ENCODE data around the gene TMED9.
A peak's percentile ranks its signal among the peaks of the same experiment; 100 is the strongest.
"Not testable (repeated sequence)": the region's sequence is repeated elsewhere in the genome, so short reads cannot be mapped to it uniquely, and the experiment has no call there.

The TMED9 gene

GRCh38 chr5:177607115-177607451, 15.1 kb downstream of the TMED9 start:
- no peak for DNase-seq

DNA sequence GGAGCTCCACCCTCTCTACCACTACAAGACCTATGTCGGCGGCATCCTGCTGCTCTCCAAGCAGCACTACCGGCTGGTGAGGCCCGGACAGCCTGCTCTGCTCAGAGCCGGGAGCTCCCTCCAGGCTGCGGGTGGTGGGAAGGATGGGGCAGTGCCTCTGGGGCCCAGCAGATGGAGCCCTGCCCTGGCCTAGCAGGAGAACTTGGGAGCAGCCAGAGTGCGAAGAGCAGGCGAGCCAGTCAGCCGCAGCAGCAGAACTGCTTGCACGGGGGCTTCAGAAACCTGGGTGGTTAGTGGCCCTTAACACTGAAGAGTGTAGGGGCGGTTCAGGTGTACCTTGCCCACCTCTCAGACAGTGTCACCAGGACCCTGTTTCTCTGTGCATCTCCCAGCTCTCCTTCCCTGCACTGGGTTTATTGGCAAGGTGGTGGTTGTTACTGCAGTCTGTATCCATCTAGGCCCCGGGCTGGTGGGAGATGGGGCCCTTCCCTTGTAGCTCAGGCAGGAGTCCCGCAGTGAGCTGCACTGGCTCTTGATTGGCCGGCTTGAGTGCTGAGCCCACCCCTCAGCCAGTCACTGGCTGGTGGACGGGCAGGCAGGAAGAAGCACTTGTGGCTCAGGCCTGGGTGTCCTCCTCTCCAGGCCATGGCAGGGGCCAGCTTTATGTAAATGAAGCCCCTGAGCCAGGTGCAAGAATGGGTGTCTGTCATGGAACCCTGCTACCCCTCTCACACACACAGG, 15.6 kb downstream of the TMED9 start:
- peak; percentile 52 for DNase-seq

DNA sequence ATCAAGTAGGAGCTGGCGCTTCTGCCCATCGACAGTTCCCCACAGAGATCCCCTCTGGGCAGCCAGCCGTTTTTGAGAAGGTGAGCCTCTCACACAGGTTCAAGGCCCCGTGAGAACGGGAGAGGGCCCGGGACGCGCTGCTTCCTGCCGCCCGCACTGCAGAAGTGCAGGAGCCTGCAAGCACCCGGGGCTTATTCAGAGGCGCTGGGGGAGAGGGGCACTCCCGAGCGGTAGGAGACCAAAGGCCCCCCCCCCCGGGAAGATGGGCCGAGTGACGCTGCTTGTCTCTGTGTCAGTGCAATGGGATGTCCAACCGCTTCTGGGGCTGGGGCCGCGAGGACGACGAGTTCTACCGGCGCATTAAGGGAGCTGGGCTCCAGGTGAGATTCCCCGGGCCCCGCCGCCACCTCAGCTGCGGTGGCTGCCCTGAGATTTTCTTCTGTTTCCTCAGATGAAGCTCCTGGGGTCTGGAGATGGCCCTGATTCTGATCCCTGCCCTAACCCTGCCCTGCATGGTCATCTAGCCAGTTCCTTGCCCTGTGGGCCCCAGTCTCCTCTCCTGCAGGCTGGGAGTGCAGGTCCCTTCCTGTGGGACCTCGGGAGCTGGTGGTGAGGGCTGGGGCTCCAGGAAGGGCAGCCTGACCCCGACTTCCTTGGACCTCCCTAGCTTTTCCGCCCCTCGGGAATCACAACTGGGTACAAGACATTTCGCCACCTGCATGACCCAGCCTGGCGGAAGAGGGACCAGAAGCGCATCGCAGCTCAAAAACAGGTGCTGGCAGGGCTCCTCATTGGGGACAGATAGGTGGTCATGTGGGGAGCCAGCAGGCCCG, 16.5 kb downstream of the TMED9 start:
- no peak for DNase-seq

- no peak for DNase-seq
Measured at GRCh38 chr5:177609076-177610059, 17.4 kb downstream of the TMED9 start.

DNA sequence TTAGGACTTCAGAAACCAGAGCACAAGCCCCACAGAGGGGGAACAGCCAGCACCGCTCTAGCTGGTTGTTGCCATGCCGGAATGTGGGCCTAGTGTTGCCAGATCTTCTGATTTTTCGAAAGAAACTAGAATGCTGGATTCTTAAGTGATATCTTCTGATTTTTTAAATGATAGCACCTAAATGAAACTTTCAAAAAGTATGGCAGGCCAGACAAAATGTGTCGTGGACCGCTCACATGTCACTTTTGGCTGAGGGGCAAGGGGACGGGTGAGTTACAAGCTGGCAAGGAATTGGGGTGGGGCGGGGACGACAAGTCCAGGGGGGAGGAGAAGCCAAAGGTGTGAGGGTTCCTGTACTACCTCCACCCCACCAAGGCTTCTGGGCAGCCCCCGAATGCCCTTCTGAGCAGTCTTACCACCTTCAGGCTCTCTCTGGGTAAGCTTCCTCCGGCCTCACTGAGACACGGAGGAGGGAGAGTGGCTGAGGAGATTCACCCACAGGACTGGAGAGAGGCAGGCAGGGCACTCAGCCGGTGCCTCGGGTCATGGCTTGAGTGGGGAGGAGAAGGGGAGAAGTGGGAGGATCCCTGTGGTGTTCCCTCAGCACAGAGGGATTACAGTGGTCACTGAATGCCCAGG, 18.2 kb downstream of the TMED9 start:
- DNase-seq = no peak

GRCh38 chr5:177610770-177611445, 18.9 kb downstream of the TMED9 start:
- DNase-seq = no peak

- DNase-seq = no peak
Measured at GRCh38 chr5:177611446-177612214, 19.6 kb downstream of the TMED9 start.

- no peak for DNase-seq
Measured at GRCh38 chr5:177612215-177612673, 20.2 kb downstream of the TMED9 start.

GRCh38 chr5:177620560-177620959, 28.6 kb downstream of the TMED9 start:
- no peak for DNase-seq

- not testable (repeated sequence) for DNase-seq
Measured at GRCh38 chr5:177624172-177624571, 32.2 kb downstream of the TMED9 start.

GRCh38 chr5:177630186-177630585, 38.2 kb downstream of the TMED9 start:
- not testable (repeated sequence) for DNase-seq

DNA sequence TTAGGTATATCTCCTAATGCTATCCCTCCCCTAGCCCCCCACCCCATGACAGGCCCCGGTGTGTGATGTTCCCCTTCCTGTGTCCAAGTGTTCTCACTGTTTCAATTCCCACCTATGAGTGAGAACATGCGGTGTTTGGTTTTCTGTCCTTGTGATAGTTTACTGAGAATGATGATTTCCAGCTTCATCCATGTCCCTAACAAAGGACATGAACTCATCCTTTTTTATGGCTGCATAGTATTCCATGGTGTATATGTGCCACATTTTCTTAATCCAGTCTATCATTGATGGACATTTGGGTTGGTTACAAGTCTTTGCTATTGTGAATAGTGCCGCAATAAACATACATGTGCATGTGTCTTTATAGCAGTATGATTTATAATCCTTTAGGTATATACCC, 42.9 kb downstream of the TMED9 start:
- not testable (repeated sequence) for DNase-seq

DNA sequence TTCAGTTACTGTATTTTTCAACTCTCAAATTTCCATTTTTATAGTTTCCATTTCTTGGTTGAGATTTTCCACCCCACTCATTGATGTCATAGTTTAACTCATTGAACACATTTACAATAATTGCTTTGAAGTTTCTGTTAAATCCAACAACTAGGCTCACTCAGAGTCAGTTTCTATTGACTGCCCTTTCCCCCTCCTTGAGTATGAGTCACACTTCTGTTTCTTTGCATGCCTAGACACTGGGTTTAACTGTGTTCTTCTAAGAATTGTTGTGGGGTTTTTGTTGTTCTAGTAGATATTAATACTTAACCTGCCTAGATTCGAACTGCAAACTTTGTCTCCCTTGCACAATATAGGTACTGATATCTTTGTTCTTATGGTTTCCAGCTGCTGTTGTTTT, 53.5 kb downstream of the TMED9 start:
- DNase-seq = not testable (repeated sequence)

Data from central memory CD4-positive, alpha-beta T cell (primary cell).